Measurements from ENCODE around the gene MRGPRE.

Gene MRGPRE

DNA sequence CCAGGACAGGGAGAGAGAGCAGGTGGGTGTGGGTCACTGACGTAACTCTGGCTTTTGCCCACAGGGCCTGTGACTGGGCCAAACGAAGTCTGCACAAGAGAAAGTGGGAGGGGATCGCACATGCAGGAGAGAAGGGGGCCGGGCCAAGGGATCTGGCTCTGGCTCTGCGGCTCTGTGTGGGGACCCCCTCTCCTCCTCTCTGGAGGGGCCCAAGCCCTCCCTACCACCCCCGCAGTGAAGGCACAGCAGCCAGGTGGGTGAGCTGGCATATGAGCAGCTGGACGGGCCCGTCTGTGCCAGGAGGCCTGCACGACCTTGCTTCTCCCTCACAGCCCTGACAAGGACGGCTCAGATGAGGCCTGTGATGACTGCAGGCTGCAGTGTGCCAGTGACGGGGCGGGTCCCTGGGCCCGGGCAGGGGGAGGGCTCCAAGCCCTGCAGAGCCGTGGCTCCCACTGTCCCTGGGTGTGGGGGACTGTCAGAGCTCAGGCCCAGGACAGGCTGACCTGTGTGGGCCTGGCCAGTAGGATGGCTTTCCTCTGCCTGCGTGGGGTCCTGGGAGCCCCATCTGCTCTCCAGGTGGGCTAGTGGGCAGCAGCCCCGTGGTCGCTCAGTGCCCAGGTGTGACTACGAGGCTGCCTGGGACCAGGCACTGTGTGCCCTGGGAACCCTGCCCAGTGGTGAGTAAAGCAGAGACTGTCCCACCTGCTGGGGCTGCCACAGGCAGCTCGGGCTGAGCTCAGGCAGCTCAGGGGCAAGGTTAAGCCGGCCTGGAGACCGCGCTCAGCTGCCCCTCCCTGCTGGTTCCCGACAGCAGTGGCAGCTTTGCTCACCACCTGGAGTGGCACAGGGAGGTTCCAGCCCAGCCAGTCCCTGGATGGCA lies 35.8 kb downstream of the MRGPRE start:
- DNase-seq (ENCODE audit: low spot score) = no peak

DNA sequence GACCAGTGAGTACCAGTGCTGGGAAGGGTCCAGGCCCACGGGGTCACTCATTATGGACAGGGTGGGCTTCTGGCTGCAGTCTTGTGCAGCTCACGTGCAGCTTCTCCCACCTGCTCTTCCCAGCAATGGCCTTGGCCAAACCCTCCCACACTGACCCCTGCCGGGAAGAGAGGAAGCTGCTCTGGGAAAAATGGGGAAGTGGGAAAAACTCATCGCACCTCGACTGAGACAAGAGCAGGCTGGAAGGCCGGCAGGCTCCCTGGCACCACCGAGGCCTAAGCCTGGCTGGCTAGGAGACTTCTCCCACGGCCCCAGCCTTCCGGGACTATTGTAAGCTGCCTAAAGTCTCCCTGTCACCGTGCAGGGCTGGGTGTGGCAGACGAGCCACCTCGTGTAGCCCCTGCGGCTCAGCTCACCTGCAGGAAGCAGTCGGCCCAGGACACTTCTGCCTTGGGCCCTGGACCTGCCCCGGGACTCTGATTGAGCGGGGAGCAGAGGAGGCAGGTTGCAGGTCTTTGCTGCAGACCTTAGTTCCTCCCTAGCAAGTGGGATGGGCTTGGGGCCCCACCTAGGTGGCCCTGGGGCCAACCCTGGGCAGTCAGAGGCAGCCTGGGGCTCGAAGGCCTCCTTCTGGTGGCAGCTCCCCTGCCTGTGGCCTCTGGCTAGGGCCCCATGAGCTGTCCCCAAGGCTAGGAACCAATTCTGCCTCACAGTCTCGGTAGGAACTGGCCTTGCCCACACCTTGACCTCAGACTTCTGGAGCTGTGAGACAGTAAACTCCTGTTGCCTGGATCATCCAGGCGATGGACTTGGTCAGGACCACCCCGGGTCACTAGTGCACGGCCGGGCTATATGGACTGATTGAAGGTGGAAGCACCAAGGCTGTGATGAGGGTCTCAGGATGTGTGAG lies 36.7 kb downstream of the MRGPRE start:
- DNase-seq (ENCODE audit: low spot score) = peak; percentile 64

- no peak for DNase-seq (ENCODE audit: low spot score)
Measured at GRCh38 chr11:3194016-3194816, 38.0 kb downstream of the MRGPRE start.

DNA sequence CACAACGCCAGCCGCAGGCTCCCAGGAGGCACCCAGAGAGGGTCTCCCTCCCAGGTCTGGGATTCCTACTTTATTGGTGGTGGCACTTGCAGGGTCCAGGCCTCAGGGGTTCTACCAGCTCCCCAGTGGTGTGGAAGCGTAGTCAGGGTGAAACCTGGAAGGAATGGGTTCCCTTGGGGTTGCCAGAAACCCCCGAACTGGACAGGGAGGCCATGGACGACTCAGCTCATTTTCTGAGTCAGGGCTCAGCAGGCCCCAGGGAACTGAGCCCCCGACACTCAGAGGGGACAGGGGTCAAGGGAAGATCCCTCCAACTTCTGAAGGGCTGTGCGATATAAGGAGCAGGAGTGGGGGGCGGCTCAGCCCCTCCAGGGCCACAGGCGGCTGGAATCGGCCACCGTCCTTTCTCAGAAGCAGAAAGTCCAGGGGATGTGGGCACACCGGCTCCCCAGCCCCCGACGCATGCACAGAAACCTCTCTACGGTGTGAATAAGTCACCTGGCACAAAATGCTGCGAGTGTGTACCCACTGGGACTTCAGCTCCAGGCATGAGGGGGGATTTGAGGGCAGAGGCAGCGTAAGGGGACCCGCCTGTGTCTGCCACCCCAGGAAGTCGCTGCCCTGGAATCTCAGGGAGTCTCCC lies 38.7 kb downstream of the MRGPRE start:
- DNase-seq (ENCODE audit: low spot score) = no peak

DNA sequence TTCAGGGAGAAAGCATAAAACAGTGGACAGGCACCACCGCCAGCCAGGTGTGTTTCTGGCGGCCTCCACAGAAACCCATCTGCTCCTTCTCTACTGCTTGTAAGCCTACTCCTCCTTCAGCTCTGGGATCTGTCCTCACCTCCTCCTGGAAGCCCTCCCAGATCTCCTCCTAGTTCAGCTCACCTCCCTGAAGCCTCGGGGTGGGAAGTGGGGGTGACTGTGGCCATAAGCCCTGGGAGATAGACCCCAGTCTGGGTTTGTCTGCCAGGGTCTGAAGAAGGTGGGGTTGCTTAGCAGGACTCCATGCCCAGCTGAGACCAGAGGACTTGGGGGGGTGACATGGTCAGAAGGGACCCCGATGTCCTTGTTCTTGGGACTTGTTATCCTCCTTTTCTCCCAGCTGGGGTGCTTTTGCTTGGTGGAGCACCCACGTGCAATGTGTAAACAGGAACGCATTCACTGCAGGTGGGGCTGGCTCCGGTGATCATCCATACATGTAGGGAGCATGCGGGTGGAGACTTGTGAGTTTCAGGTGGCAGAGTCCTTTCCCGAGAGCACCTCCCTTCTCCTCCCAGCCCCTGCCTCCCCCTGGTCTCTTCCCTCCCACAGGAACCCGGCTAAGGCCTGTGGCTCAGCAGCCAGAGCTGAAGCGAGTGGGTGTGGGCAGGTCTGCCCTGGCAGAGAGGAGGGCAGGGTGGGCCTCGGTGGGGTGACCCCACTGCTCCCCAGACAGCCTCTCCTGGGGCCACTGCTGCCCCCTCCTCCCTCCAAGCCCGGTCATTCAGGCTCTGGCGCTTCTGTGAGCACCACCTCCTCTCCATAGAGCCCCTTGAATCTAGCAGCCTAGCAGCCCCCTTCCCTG lies 39.5 kb downstream of the MRGPRE start:
- DNase-seq (ENCODE audit: low spot score) = no peak

- DNase-seq (ENCODE audit: low spot score) = no peak
Measured at GRCh38 chr11:3191586-3192324, 40.5 kb downstream of the MRGPRE start.

- no peak for DNase-seq (ENCODE audit: low spot score)
Measured at GRCh38 chr11:3190600-3190999, 41.6 kb downstream of the MRGPRE start.

GRCh38 chr11:3189886-3190583 lies 42.2 kb downstream of the MRGPRE start:
- no peak for DNase-seq (ENCODE audit: low spot score)

GRCh38 chr11:3189196-3189843 lies 42.9 kb downstream of the MRGPRE start:
- no peak for DNase-seq (ENCODE audit: low spot score)

DNA sequence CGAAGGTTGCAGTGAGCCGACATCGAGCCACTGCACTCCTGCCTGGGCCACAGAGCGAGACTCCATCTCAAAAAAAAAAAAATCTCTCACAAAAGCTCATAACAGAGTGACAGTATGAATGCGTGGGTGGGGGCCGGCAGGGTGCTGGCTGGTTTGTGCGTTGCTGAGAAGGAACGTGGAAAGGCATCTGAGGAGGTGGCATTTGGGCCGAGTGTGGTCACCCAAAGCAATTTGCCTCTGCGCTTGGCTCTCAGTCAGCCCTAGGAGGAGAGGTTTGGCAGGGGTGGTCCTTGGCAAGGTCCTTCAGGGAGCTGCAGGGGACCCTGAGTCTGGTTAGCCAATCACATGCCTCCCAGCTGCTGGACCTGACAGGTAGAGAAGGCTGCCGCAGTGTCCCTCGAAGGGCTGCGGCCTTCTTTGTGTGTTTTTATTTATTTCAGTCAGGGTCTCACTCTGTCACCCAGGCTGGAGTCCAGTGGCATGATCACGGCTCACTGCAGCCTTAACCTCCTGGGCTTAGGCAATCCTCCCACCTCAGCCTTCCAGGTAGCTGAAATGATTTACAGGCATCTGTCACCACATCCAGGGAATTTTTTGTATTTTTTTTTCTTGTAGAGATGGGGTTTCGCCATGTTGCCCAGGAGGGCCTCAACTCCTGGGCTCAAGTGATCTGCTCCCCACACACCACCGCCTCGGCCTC lies 43.6 kb downstream of the MRGPRE start:
- no peak for DNase-seq (ENCODE audit: low spot score)

DNA sequence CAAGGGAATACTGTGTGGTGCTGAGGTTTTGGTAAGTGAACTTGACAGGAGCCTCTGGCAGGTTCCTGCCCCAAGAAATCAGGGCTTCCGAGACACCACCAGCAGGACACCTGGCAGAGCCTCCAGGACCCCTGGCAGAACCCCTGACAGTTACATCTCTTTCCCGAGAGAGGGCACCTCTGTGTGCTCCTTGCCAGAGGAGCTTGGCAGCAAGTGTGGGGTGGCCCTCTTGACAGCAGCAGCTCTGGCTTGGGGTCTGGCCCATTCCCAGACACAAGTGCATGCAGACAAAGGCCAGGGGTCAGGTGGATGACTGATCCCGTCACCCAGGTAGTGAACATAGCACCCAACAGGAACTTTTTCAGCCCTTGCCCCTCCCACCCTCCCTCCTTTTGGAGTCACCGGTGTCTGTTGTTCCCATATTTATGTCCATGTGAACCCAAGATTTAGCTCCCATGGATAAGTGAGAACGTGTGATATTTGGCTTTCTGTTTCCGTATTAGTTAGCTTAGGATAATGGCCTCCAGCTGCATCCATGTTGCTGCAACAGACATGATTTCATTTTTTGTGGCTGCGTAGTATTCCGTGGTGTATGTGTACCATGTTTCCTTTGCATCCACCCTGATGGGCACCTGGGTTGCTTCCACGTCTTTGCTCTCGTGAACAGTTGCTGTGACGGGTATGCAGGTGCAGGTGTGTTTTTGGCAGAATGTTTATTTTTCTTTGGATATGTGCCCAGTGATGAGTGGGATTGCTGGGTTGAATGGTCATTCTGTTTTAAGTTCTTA lies 45.9 kb downstream of the MRGPRE start:
- no peak for DNase-seq (ENCODE audit: low spot score)

GRCh38 chr11:3184732-3185347 lies 47.4 kb downstream of the MRGPRE start:
- no peak for DNase-seq (ENCODE audit: low spot score)

GRCh38 chr11:3183523-3183922 lies 48.7 kb downstream of the MRGPRE start:
- no peak for DNase-seq (ENCODE audit: low spot score)

- no peak for DNase-seq (ENCODE audit: low spot score)
Measured at GRCh38 chr11:3182462-3182852, 49.8 kb downstream of the MRGPRE start.

DNA sequence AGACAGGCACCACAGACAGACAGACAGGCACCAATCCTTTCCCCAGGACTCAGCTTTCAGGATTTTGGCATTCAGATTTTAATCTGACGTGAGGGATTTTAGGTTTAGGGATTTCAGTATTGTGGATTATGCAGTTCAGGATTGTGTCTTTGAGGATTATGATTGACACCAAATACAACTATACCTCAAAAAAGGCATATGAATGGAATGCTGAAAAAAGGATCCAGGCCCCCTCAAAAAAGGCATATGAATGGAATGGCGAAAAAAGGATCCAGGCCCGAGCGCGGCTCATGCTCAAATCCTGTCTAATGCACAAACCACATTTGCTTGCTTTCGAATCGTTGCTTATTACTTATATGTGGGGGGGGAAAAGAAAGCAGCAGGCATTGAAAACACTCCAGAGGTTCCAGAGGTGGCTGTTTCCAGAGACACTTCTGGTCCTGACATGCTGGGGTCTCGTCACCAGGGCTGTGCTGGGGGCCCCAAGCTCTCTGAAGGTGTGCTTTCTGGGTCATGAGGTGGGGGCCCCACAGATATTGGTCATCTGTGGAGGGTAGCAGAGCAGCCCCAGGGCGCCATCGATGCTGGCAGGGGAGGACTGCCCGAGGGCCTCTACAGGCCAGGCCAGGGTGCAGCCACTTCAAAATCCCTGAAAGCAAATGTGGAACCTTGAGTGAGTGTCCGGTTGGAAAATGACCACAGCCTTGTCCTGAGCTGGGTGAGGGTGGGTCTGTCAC lies 50.3 kb downstream of the MRGPRE start:
- DNase-seq (ENCODE audit: low spot score) = no peak

- DNase-seq (ENCODE audit: low spot score) = no peak
Measured at GRCh38 chr11:3180869-3181268, 51.3 kb downstream of the MRGPRE start.
